CD14-positive monocyte (primary cell): ENCODE results near the gene SLC10A6. TPM values are rescaled to one million over a fixed set of nuclear protein-coding genes. Genes with fewer than 3 reads are reported as not detected.

Experiments used
- DNase-seq, 3 donors: peaks; one replicate each; pipeline ENCODE4 v3.0.0-alpha.2; 2011 to 2022
- H2AFZ ChIP-seq: 2 replicates; pipeline ENCODE4 v1.6.0; 2012; ENCODE audit warnings: mild to moderate bottlenecking, low read depth, low read length, inconsistent platforms; ENCODE audit not compliant: insufficient read depth, poor library complexity, severe bottlenecking
- H3K27ac ChIP-seq, 2 donors: 1 replicate in 1 of 2; 2 replicates in 1 of 2; pipeline ENCODE4 v1.5.1; 2012 to 2013; ENCODE audit warnings: low read length in 2 of 2, control low read depth in 1 of 2, inconsistent platforms in 1 of 2, low read depth in 1 of 2, mild to moderate bottlenecking in 1 of 2
- H3K27me3 ChIP-seq, 2 donors: one replicate each; pipeline versions ENCODE4 v1.6.0 to v1.6.1; 2011 to 2013; ENCODE audit warnings: low read length in 2 of 2; ENCODE audit not compliant: control insufficient read depth in 2 of 2, insufficient read depth in 2 of 2
- H3K36me3 ChIP-seq, 2 donors: replicated peaks in 1 of 2; 1 replicate in 1 of 2; 2 replicates in 1 of 2; pipeline versions ENCODE4 v1.5.1 to v1.6.1; 2012 to 2013; ENCODE audit warnings: low read length in 2 of 2, control low read depth in 1 of 2, inconsistent platforms in 1 of 2, mild to moderate bottlenecking in 1 of 2; ENCODE audit not compliant: insufficient read depth in 2 of 2, control insufficient read depth in 1 of 2
- H3K4me1 ChIP-seq, 2 donors: 1 replicate in 1 of 2; 2 replicates in 1 of 2; pipeline versions ENCODE4 v1.5.1 to v1.6.1; 2012 to 2013; ENCODE audit warnings: low read length in 2 of 2, control low read depth in 1 of 2, inconsistent platforms in 1 of 2, mild to moderate bottlenecking in 1 of 2, moderate library complexity in 1 of 2; ENCODE audit not compliant: insufficient read depth in 2 of 2, control insufficient read depth in 1 of 2
- H3K4me2 ChIP-seq: replicated peaks from 2 replicates; pipeline ENCODE3; 2012; ENCODE audit warnings: low read length, moderate library complexity, mild to moderate bottlenecking; ENCODE audit not compliant: poor library complexity, severe bottlenecking; ENCODE audit errors: extremely low read depth
- H3K4me3 ChIP-seq, 3 experiments: fragments of 200-600 bp in 1 of 3; sonication (generic) in 1 of 3; replicated peaks in 1 of 3; 1 replicate in 2 of 3; 2 replicates in 1 of 3; pipeline ENCODE4 v1.5.1; 2011 to 2013; ENCODE audit warnings: low read length in 3 of 3, mild to moderate bottlenecking in 3 of 3, control low read depth in 2 of 3, low read depth in 2 of 3, inconsistent platforms in 1 of 3, moderate library complexity in 1 of 3
- H3K79me2 ChIP-seq: 2 replicates; pipeline ENCODE4 v1.6.0; 2012; ENCODE audit warnings: mild to moderate bottlenecking, control low read depth, inconsistent platforms, low read length, moderate library complexity; ENCODE audit not compliant: insufficient read depth
- H3K9ac ChIP-seq: 2 replicates; pipeline ENCODE4 v1.6.0; 2017; ENCODE audit warnings: low read length, mild to moderate bottlenecking; ENCODE audit not compliant: insufficient read depth, poor library complexity, severe bottlenecking
- H3K9me3 ChIP-seq, 2 donors: replicated peaks in 1 of 2; 1 replicate in 1 of 2; 2 replicates in 1 of 2; pipeline versions ENCODE4 v1.5.1 to v1.6.1; 2012 to 2013; ENCODE audit warnings: low read length in 2 of 2, control low read depth in 1 of 2; ENCODE audit not compliant: control insufficient read depth in 1 of 2, insufficient read depth in 1 of 2
- H4K20me1 ChIP-seq: 2 replicates; pipeline ENCODE4 v1.6.0; 2012; ENCODE audit warnings: mild to moderate bottlenecking, low read length, control low read depth, moderate library complexity; ENCODE audit not compliant: insufficient read depth
- H3K27ac Mint-ChIP-seq, 7 donors: one replicate each; pipeline ENCODE4 v1.8.0; 2020; ENCODE audit warnings: mild to moderate bottlenecking in 7 of 7, mixed read lengths in 7 of 7, moderate library complexity in 6 of 7, inconsistent platforms in 2 of 7
- H3K27me3 Mint-ChIP-seq, 3 donors: one replicate each; pipeline ENCODE4 v1.8.0; 2021 to 2022; ENCODE audit warnings: low read depth in 3 of 3, mild to moderate bottlenecking in 3 of 3, mixed read lengths in 3 of 3, moderate library complexity in 3 of 3, inconsistent platforms in 1 of 3
- H3K36me3 Mint-ChIP-seq, 2 donors: one replicate each; pipeline ENCODE4 v1.8.0; 2020; ENCODE audit warnings: mixed read lengths in 2 of 2, inconsistent platforms in 1 of 2, mild to moderate bottlenecking in 1 of 2
- H3K4me1 Mint-ChIP-seq: one replicate; pipeline ENCODE4 v1.8.0; 2020; ENCODE audit warnings: mild to moderate bottlenecking, mixed read lengths
- H3K4me3 Mint-ChIP-seq, 2 donors: one replicate each; pipeline ENCODE4 v1.8.0; 2020; ENCODE audit warnings: mild to moderate bottlenecking in 2 of 2, mixed read lengths in 2 of 2, moderate library complexity in 1 of 2
- H3K9me3 Mint-ChIP-seq, 7 donors: one replicate each; pipeline ENCODE4 v1.8.0; 2020 to 2022; ENCODE audit warnings: mixed read lengths in 7 of 7, mild to moderate bottlenecking in 6 of 7, moderate library complexity in 6 of 7, inconsistent platforms in 2 of 7
- CTCF ChIP-seq: fragments of 200-600 bp; IDR thresholded peaks from one replicate; pipeline ENCODE4 v1.8.0; 2022; ENCODE audit warnings: antibody characterized with exemption, mild to moderate bottlenecking
- WGBS: methylation state at CpG from one replicate; pipeline ENCODE4 v1.1.5; 2013; ENCODE audit warnings: missing lambda C conversion rate; ENCODE audit not compliant: insufficient coverage; 5-methylcytosine and 5-hydroxymethylcytosine counted together
- intact Hi-C, 2 donors: fragments of 100-400 bp; cut with micrococcal nuclease; formaldehyde crosslinking; loops; one replicate each; pipeline versions ENCODE4 v1.15.0 to v1.15.1; 2023
- polyA plus RNA-seq, 3 donors: library from polyadenylated mRNA; depleted of rRNA in 1 of 3; unstranded in 2 of 3; stranded (reverse) in 1 of 3; fragments of 300-500 nt in 2 of 3; fragments of >200 nt in 1 of 3; fragmentation: Illumina TruSeq in 2 of 3; gene quantifications; 1 replicate in 2 of 3; 2 replicates in 1 of 3; pipeline ENCODE4 v1.2.3, GENCODE V29; 2012 to 2021

Gene SLC10A6
- polyA plus RNA-seq, 3 donors, result 0.08 TPM; not detected in 2

- no peak for DNase-seq
- Mint-ChIP-seq H3K4me1 (no peaks in the 10 kb centered on the region), H3K9me3 (peaks cover 0 to 5% (median 1%) of the 10 kb centered on the region in 7 donors), H3K27ac (no peak overlapping the region), H3K4me3 (no peak overlapping the region), H3K36me3 (no peaks in the 10 kb centered on the region), H3K27me3 (peaks cover 0 to 2% (median 0%) of the 10 kb centered on the region in 3 donors)
- no peaks in the 10 kb centered on the region for H3K79me2 ChIP-seq
- H3K9ac ChIP-seq, result no peak overlapping the region
- no peak overlapping the region for H3K27ac ChIP-seq
- H3K36me3 ChIP-seq, result no peaks in the 10 kb centered on the region
- WGBS, result 100% methylated on average over 1 of the region's 2 CpGs
- TF ChIP-seq CTCF, result no peak
- H3K27me3 ChIP-seq, result no peaks in the 10 kb centered on the region
- no peaks in the 10 kb centered on the region for H4K20me1 ChIP-seq
- peaks cover 0 to under 1% of the 10 kb centered on the region in 2 donors for H3K9me3 ChIP-seq
- no peak overlapping the region for H3K4me2 ChIP-seq
- no peak overlapping the region for H2AFZ ChIP-seq
- H3K4me3 ChIP-seq, result no peak overlapping the region
- H3K4me1 ChIP-seq, result no peaks in the 10 kb centered on the region
- intact Hi-C loops, result no loop called here
These were observed 27.0 kb downstream of the SLC10A6 start for GRCh38 chr4:86822136-86822535.

- peaks cover 4 to 10% of the 10 kb centered on the region in 2 donors for H3K9me3 ChIP-seq
- no peaks in the 10 kb centered on the region for H3K36me3 ChIP-seq
- H3K36me3 Mint-ChIP-seq, result no peaks in the 10 kb centered on the region
- DNase-seq, result no peak
- no peak overlapping the region for H3K9ac ChIP-seq
- H3K4me1 ChIP-seq, result no peaks in the 10 kb centered on the region
- H3K27ac ChIP-seq, result no peak overlapping the region
- no peak overlapping the region for H3K4me3 ChIP-seq
- H3K4me1 Mint-ChIP-seq, result no peaks in the 10 kb centered on the region
- H3K79me2 ChIP-seq, result no peaks in the 10 kb centered on the region
- H4K20me1 ChIP-seq, result no peaks in the 10 kb centered on the region
- intact Hi-C loops, result no loop called here
- H3K9me3 Mint-ChIP-seq, result peaks cover 0 to 12% (median 5%) of the 10 kb centered on the region in 7 donors
- H3K27me3 Mint-ChIP-seq, result peaks cover 0 to 2% (median 0%) of the 10 kb centered on the region in 3 donors
- TF ChIP-seq CTCF, result no peak
- no peak overlapping the region for H3K4me2 ChIP-seq
- H2AFZ ChIP-seq, result no peak overlapping the region
- WGBS, result no CpG with 5 or more reads among the region's 1 CpG
- no peak overlapping the region for H3K27ac Mint-ChIP-seq
- no peak overlapping the region for H3K4me3 Mint-ChIP-seq
- H3K27me3 ChIP-seq, result no peaks in the 10 kb centered on the region
These were observed 28.0 kb downstream of the SLC10A6 start for GRCh38 chr4:86821151-86821550.
